Suprapubic skin (tissue), 4 donors: ENCODE data around the gene STOML2. TPM values are rescaled to one million over a fixed set of nuclear protein-coding genes. Genes with fewer than 3 reads are reported as not detected.
A peak's percentile ranks its signal among the peaks of the same experiment; 100 is the strongest.

Source experiments
- DNase-seq, 2 donors: peaks; one replicate each; pipeline ENCODE4 v3.0.0-alpha.2; 2019; ENCODE audit warnings: low spot score in 2 of 2
- H3K27ac ChIP-seq: fragments of 200-600 bp; sonication (generic); one replicate; pipeline ENCODE4 v1.5.1; 2019
- H3K27me3 ChIP-seq: fragments of 200-600 bp; sonication (generic); one replicate; pipeline ENCODE4 v1.5.1; 2019
- H3K36me3 ChIP-seq: fragments of 200-600 bp; sonication (generic); one replicate; pipeline ENCODE4 v1.5.1; 2019
- H3K4me1 ChIP-seq: fragments of 200-600 bp; sonication (generic); one replicate; pipeline ENCODE4 v1.5.1; 2019
- H3K4me3 ChIP-seq: fragments of 200-600 bp; sonication (generic); one replicate; pipeline ENCODE4 v1.5.1; 2019; ENCODE audit warnings: mild to moderate bottlenecking
- H3K9me3 ChIP-seq: fragments of 200-600 bp; sonication (generic); one replicate; pipeline ENCODE4 v1.5.1; 2019
- EP300 ChIP-seq: sonication (generic); formaldehyde crosslinking; IDR thresholded peaks from one replicate; pipeline ENCODE4 v1.6.1; 2017; ENCODE audit warnings: antibody characterized with exemption
- POLR2A ChIP-seq, 2 donors: fragments of 450-650 bp; IDR thresholded peaks; one replicate each; pipeline ENCODE4 v1.6.1; 2017; ENCODE audit warnings: antibody characterized with exemption in 2 of 2, mild to moderate bottlenecking in 2 of 2, moderate library complexity in 2 of 2
- POLR2AphosphoS5 ChIP-seq, 3 donors: sonication (generic); formaldehyde crosslinking; IDR thresholded peaks; one replicate each; pipeline ENCODE4 v1.6.1; 2017; ENCODE audit warnings: antibody characterized with exemption in 3 of 3
- WGBS: methylation state at CpG from one replicate; pipeline ENCODE4 v1.1.5; 2018; 5-methylcytosine and 5-hydroxymethylcytosine counted together
- total RNA-seq, 4 donors: library from RNA; depleted of rRNA; stranded (reverse); fragments of >200 nt; gene quantifications; one replicate each; pipeline ENCODE4 v1.1.0, GENCODE V29; 2016
- TF ChIP-seq, protein P1 (sequence below), 2 donors: fragments of 200-600 bp in 1 of 2; fragments of 450-650 bp in 1 of 2; sonication (generic) in 1 of 2; IDR thresholded peaks; one replicate each; pipeline ENCODE4 v1.5.1; 2016 to 2019; ENCODE audit warnings: antibody characterized with exemption in 2 of 2, mild to moderate bottlenecking in 1 of 2, moderate library complexity in 1 of 2

STOML2 gene
- total RNA-seq, 4 donors from 2014 or later, result 48.8 to 99.2 (median 91.1) TPM

DNA sequence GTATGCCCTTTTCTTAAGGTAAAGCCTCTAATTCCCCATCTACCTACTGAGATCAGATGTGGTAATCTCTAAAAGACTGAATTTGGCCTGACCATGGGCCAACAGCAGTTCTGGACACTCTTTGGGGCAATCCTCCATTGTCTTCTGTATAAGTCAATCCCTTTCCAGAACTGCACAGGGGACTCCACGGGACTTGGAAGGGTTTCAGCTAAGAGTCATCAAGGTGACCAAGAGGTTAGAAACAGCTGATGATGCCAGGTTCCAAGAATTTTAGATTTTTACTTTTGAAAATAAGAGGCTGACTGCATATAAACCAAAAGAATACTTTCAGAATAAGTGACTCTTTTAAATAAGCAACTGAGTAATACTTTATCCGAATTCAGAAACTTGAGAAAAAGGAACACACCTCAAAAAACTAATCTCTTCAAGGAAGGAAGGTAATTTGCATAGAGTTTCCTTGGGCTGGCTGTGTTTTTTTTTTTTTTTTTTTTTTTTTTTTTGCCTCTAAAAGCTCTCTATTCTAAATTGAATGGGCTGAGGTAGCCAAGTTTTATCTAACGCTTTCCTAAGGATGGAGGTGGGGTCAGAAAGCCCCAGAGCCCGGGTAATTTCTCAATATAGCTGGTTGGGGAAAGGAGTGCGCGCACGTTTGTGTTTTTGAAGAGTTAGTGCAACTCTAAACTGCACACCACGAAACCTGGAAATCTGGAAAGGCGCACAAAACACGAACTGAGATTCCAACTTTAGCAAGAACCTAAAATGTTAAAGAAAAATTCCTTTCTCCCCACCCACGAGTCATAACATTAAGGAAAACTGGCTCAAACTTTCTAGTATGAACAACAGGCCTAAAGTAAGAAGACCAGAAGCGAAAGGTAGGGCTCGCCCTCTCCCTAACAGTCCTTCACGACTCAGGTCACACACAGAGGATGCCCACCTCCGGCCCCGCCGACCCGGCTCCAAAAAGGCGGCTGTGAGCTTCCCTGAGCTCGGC, 31.8 kb downstream of the STOML2 start:
- 2% methylated on average over 17 of the region's 20 CpGs for WGBS
- TF ChIP-seq, protein P1, sequence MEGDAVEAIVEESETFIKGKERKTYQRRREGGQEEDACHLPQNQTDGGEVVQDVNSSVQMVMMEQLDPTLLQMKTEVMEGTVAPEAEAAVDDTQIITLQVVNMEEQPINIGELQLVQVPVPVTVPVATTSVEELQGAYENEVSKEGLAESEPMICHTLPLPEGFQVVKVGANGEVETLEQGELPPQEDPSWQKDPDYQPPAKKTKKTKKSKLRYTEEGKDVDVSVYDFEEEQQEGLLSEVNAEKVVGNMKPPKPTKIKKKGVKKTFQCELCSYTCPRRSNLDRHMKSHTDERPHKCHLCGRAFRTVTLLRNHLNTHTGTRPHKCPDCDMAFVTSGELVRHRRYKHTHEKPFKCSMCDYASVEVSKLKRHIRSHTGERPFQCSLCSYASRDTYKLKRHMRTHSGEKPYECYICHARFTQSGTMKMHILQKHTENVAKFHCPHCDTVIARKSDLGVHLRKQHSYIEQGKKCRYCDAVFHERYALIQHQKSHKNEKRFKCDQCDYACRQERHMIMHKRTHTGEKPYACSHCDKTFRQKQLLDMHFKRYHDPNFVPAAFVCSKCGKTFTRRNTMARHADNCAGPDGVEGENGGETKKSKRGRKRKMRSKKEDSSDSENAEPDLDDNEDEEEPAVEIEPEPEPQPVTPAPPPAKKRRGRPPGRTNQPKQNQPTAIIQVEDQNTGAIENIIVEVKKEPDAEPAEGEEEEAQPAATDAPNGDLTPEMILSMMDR (IDR thresholded peaks at IDR 0.05), result no peak
- no peak for TF ChIP-seq POLR2A (IDR thresholded peaks at IDR 0.05)
- no peak for TF ChIP-seq POLR2AphosphoS5 (IDR thresholded peaks at IDR 0.05)
- TF ChIP-seq EP300, result no peak
- Histone ChIP-seq H3K9me3 (no peaks in the 10 kb centered on the region), H3K27ac (peak overlapping the region; percentile 100), H3K4me1 (peaks cover 31% of the 10 kb centered on the region), H3K27me3 (no peaks in the 10 kb centered on the region), H3K4me3 (peak overlapping the region; percentile 96), H3K36me3 (peaks cover 20% of the 10 kb centered on the region)
- DNase-seq, result no peak

DNA sequence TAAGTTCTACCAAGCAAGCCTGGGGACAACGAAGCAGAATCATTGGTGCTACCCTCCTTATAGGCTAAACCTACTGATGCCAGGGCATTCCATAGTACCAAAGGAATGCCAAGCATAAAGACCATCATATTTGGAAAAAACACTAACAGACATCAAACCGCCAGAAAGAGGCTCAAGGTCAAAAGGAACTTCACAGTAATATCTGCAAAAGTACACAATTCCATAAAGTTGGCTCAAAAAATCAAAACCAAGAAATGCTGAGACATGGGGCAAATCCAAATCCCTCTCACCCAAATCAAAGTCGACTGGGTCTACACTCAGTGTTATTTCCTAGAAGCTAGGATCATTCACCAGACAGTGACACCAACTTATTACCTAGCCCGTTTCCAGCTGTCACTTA, 33.9 kb downstream of the STOML2 start:
- DNase-seq, result no peak
- Histone ChIP-seq H3K27ac (no peak overlapping the region), H3K36me3 (peaks cover 41% of the 10 kb centered on the region), H3K4me3 (no peak overlapping the region), H3K9me3 (no peaks in the 10 kb centered on the region), H3K4me1 (peaks cover 31% of the 10 kb centered on the region), H3K27me3 (no peaks in the 10 kb centered on the region)
- 77% methylated on average over 4 of the region's 4 CpGs for WGBS
- TF ChIP-seq EP300 (no peak), POLR2AphosphoS5 (IDR thresholded peaks at IDR 0.05) (no peak), POLR2A (IDR thresholded peaks at IDR 0.05) (no peak)
- TF ChIP-seq, protein P1 (IDR thresholded peaks at IDR 0.05), result no peak

DNA sequence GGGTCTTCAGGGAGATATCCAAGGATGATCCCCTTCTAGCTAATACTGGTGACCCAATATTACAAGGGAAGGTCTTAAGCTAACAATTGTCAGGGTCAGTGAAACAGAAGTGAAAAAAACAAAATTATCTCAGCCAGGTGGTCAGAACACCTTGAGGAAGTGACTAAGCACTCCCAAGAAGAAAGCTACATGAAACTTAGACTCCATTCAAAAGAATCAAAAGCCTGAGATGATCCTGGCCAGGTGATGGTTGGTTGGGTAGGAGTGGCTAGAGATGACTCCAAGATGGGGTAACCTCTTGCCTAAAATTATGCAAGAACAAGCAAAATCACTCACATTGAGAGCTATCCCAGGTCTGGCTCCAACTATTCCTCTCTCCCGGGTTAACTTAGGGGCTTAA, 35.9 kb downstream of the STOML2 start:
- H3K27ac ChIP-seq, result no peak overlapping the region
- H3K4me1 ChIP-seq, result peaks cover 26% of the 10 kb centered on the region
- no peaks in the 10 kb centered on the region for H3K9me3 ChIP-seq
- no peak for DNase-seq
- peaks cover 61% of the 10 kb centered on the region for H3K36me3 ChIP-seq
- H3K27me3 ChIP-seq, result no peaks in the 10 kb centered on the region
- no peak overlapping the region for H3K4me3 ChIP-seq
- TF ChIP-seq, protein P1 (IDR thresholded peaks at IDR 0.05), result no peak
- TF ChIP-seq POLR2A (IDR thresholded peaks at IDR 0.05), result no peak
- TF ChIP-seq POLR2AphosphoS5 (IDR thresholded peaks at IDR 0.05), result no peak
- no peak for TF ChIP-seq EP300
- 79% methylated on average over 1 of the region's 1 CpG for WGBS

DNA sequence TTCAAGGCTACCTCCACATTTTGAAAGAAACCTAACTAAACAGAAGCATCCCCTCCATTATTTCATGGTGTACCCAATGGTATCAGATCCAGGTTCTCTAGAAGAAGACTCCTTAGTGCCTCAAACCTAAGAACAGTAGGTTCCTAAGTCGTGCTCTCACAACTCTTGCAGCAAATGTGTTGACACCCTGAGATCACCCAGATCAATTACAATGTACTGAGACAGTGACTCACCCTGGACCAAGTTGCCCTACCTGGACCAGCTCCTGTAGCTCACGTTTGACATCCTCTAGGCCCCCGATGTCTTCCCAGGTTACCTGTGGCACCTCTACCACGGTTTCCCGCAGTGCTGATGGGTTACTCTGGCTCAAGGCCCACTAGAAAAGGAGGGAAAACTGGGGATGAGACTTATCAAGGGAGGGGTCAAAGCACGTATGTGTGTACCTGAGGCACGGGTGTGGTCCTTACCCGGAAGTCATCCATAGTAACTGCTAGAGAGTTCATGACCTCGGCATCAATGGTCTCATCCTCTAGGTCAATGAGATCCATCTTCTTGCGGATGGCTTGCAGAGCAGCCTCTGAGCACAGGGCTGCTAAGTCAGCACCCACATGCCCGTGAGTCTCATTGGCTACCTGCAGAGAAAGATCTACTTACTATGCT, 42.3 kb downstream of the STOML2 start:
- Histone ChIP-seq H3K36me3 (peaks cover 98% of the 10 kb centered on the region), H3K4me1 (no peaks in the 10 kb centered on the region), H3K27me3 (no peaks in the 10 kb centered on the region), H3K27ac (no peak overlapping the region), H3K9me3 (no peaks in the 10 kb centered on the region), H3K4me3 (no peak overlapping the region)
- TF ChIP-seq, protein P1 (IDR thresholded peaks at IDR 0.05), result no peak
- TF ChIP-seq EP300 (no peak), POLR2AphosphoS5 (IDR thresholded peaks at IDR 0.05) (no peak), POLR2A (IDR thresholded peaks at IDR 0.05) (no peak)
- DNase-seq, result no peak
- 93% methylated on average over 8 of the region's 11 CpGs for WGBS

DNA sequence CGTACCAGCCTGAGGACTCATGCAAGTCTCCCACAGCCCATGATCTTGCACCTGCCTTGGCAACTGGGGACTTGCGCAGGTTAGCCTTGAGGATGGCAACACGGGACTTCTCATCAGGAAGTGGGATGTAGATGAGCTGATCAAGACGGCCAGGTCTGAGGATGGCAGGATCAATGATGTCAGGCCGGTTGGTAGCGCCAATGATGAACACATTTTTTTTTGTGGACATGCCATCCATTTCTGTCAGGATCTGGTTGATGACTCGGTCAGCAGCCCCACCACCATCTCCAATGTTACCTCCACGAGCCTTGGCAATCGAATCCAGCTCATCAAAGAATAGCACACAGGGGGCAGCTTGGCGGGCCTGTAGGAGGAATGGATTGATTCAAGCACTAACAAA, 43.5 kb downstream of the STOML2 start:
- Histone ChIP-seq H3K4me3 (no peak overlapping the region), H3K27me3 (no peaks in the 10 kb centered on the region), H3K27ac (no peak overlapping the region), H3K9me3 (no peaks in the 10 kb centered on the region), H3K4me1 (no peaks in the 10 kb centered on the region), H3K36me3 (peaks cover 98% of the 10 kb centered on the region)
- no peak for DNase-seq
- WGBS, result 92% methylated on average over 10 of the region's 10 CpGs
- TF ChIP-seq POLR2A (IDR thresholded peaks at IDR 0.05) (no peak), POLR2AphosphoS5 (IDR thresholded peaks at IDR 0.05) (no peak), EP300 (no peak)
- TF ChIP-seq, protein P1 (IDR thresholded peaks at IDR 0.05), result no peak
